Fibroblast of upper back skin (primary cell): ENCODE results near the gene RGS10.
"Not testable (repeated sequence)": the region's sequence is repeated elsewhere in the genome, so short reads cannot be mapped to it uniquely, and the experiment has no call there.

ENCODE experiments used
- DNase-seq: peaks from one replicate; pipeline ENCODE4 v3.0.0-alpha.2; 2013

Gene RGS10

GRCh38 chr10:119465085-119465484 lies 77.4 kb downstream of the RGS10 start:
- no peak for DNase-seq

DNA sequence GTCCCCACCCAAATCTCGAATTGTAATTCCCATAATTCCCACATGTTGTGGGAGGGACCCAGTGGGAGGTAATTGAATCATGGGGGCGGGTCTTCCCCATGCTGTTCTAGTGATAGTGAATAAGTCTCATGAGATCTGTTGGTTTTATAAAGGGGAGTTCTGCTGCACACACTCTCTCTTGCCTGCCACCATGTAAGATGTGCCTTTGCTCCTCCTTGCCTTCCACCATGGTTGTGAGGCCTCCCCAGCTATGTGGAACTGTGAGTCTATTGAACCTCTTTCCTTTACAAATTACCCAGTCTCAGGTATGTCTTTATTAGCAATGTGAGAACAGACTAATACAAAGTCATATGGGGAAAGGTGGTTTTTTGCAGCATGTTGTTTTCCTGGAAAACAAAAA lies 79.3 kb downstream of the RGS10 start:
- DNase-seq: not testable (repeated sequence)

- no peak for DNase-seq
These were observed 79.7 kb downstream of the RGS10 start for GRCh38 chr10:119462773-119463172.

- DNase-seq: no peak
These were observed 80.6 kb downstream of the RGS10 start for GRCh38 chr10:119461923-119462322.

GRCh38 chr10:119461380-119461779 lies 81.1 kb downstream of the RGS10 start:
- no peak for DNase-seq

- DNase-seq: no peak
These were observed 81.9 kb downstream of the RGS10 start for GRCh38 chr10:119460369-119461195.

DNA sequence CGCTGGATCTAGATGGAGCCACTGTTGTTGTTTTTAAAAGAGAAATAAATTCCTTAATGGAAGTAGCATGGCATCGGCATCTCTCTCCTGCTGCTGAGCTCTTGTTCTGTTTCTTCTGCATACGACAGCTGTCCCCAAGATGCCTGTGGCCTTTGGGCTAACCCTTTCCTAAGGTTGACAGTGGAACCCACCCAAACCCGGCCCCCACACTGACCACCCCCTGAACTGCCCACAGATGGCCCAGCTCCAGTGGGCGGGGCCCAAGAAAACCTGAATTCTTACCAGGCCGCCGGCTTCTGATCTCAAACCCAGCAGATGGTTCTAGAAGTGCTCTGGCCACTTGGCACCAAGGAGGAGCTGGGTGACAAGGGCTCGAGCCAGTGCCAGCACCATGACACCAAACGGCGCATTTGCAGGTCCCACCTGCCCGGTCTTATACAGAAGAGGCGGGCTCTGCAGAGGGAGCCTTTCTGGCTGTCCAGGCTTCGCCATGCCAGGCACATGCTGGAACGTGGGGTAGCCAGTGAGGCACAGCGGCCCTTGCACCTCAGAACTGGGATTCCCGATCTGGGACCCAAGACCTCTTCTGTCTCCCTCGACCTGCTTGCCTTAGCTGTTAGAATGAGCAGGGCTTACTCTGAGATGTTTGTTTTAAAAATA lies 82.7 kb downstream of the RGS10 start:
- no peak for DNase-seq

- no peak for DNase-seq
These were observed 84.4 kb downstream of the RGS10 start for GRCh38 chr10:119457966-119458766.

- no peak for DNase-seq
These were observed 86.1 kb downstream of the RGS10 start for GRCh38 chr10:119456435-119456810.

- DNase-seq: no peak
These were observed 86.7 kb downstream of the RGS10 start for GRCh38 chr10:119455609-119456434.

DNA sequence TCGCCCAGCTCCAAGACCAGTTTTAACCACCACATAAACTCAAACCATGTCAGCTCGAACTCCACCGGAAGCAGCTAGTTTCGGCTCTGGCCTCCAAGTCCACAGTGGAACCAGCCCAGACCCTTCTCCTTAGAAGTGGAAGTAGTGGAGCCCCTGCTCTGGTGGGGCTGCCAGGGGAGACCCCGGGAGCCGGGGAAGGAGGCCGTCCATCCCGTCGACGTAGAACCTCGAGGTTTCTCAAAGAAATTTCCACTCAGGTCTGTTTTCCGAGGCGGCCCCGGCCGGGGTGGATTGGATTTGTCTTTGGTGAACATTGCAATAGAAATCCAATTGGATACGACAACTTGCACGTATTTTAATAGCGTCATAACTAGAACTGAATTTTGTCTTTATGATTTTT lies 87.5 kb downstream of the RGS10 start:
- DNase-seq: no peak

- DNase-seq: no peak
These were observed 88.2 kb downstream of the RGS10 start for GRCh38 chr10:119454316-119454715.

GRCh38 chr10:119453313-119453712 lies 89.2 kb downstream of the RGS10 start:
- DNase-seq: no peak

DNA sequence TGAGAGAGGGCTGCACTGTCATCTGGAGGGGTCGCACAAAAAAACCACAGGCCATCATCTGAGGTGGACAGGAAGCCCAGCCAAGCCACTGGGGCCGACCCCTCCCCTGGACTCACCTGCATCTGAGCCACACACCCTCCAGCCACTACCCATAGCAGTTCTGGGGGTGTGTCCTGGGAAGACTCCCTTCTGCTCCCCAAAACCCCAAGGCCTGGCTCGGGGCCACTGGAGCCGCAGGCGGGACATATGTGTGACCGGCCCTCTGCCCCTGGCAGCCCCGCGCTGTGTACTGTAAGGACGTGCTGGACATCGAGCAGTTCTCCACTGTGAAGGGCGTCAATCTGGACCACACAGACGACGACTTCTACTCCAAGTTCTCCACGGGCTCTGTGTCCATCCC lies 90.1 kb downstream of the RGS10 start:
- DNase-seq: no peak

DNA sequence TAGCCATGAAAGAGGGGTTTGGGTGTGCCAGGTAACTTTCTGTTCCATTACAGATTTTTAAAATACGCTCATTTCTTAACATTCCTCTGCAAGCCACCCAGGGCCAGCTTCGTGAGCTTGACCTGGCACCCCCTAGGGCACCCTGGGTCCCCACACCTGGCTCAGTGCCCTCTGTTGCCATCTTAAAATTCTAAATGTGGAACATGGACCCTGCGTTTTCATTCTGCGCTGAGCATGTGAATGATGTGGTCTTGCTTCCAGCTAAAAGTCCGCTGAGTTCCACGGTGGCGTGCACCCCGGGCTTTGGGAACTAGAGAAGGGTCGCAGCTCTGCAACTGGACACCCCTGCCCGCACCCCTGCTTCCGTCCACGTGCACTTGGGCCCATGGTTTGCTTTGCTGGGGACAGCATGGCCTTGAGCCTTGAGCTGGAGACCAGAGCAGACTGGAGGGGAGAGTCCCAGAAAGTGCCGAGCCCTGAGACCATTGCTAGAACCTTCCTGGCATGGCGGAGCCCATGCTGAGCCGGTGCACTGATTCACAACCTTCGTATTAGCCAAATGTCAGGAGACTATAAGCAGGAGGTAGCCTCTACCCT lies 91.1 kb downstream of the RGS10 start:
- no peak for DNase-seq

GRCh38 chr10:119450606-119451299 lies 91.8 kb downstream of the RGS10 start:
- peak; percentile 30 for DNase-seq
